ENCODE data around the gene NDUFA12. TPM values are rescaled to one million over a fixed set of nuclear protein-coding genes. Genes with fewer than 3 reads are reported as not detected.

NDUFA12 gene
- total and polyA plus RNA-seq, 8 donors: 20.7 to 68.0 (median 31.1) TPM

- intact Hi-C loops (cut with DNase I): no loop called here
- H3K9me3 ChIP-seq: no peaks in the 10 kb centered on the region
- no peak overlapping the region for H3K4me3 ChIP-seq
- TF ChIP-seq CTCF (IDR thresholded peaks at IDR 0.05): no peak
- DNase-seq (no peak), FAIRE-seq (no peak), ATAC-seq (no peak)
- 63 to 74% methylated on average over 1 of the region's 1 CpG for WGBS, 2 donors
- H3K4me1 ChIP-seq: no peaks in the 10 kb centered on the region
- H3K27ac ChIP-seq: no peak overlapping the region
- H3K27me3 ChIP-seq: no peaks in the 10 kb centered on the region
- H3K36me3 ChIP-seq: peaks cover 0 to 6% (median 0%) of the 10 kb centered on the region in 3 donors
Observed at GRCh38 chr12:95017482-95017881, 14.0 kb upstream of the NDUFA12 start.

- FAIRE-seq (no peak), DNase-seq (no peak), ATAC-seq (no peak)
- WGBS, 2 donors: 97 to 98% methylated on average over 2 of the region's 2 CpGs
- Histone ChIP-seq H3K27me3 (no peaks in the 10 kb centered on the region), H3K4me1 (no peaks in the 10 kb centered on the region), H3K4me3 (no peak overlapping the region), H3K9me3 (no peaks in the 10 kb centered on the region), H3K27ac (no peak overlapping the region), H3K36me3 (no peaks in the 10 kb centered on the region)
- intact Hi-C loops (cut with DNase I): no loop called here
- TF ChIP-seq CTCF (IDR thresholded peaks at IDR 0.05): no peak
Observed at GRCh38 chr12:95016120-95016519, 12.6 kb upstream of the NDUFA12 start.

- Histone ChIP-seq H3K27ac (no peak overlapping the region), H3K9me3 (no peaks in the 10 kb centered on the region), H3K4me3 (no peak overlapping the region), H3K27me3 (no peaks in the 10 kb centered on the region), H3K4me1 (no peaks in the 10 kb centered on the region), H3K36me3 (no peaks in the 10 kb centered on the region)
- intact Hi-C loops (cut with DNase I): no loop called here
- no peak for ATAC-seq
- TF ChIP-seq CTCF (IDR thresholded peaks at IDR 0.05): no peak
- no peak for DNase-seq
- no peak for FAIRE-seq
Observed at GRCh38 chr12:95014554-95014953, 11.1 kb upstream of the NDUFA12 start.

- no peak for ATAC-seq
- Histone ChIP-seq H3K9me3 (no peaks in the 10 kb centered on the region), H3K27ac (no peak overlapping the region), H3K4me1 (peaks cover 0 to 9% (median 0%) of the 10 kb centered on the region in 3 donors), H3K36me3 (no peaks in the 10 kb centered on the region), H3K4me3 (no peak overlapping the region), H3K27me3 (no peaks in the 10 kb centered on the region)
- no peak for TF ChIP-seq CTCF (IDR thresholded peaks at IDR 0.05)
- no peak for DNase-seq
- intact Hi-C loops (cut with DNase I): no loop called here
- WGBS, 2 donors: 84 to 91% methylated on average over 4 of the region's 4 CpGs
- FAIRE-seq: no peak
Observed at GRCh38 chr12:95006206-95006605, 2.7 kb upstream of the NDUFA12 start.

GRCh38 chr12:95004610-95005009, 1.1 kb upstream of the NDUFA12 start:
- Histone ChIP-seq H3K9me3 (no peaks in the 10 kb centered on the region), H3K27me3 (no peaks in the 10 kb centered on the region), H3K4me3 (no peak overlapping the region), H3K27ac (no peak overlapping the region), H3K36me3 (peaks cover 0 to 4% (median 0%) of the 10 kb centered on the region in 3 donors), H3K4me1 (peaks cover 0 to 14% (median 0%) of the 10 kb centered on the region in 3 donors)
- TF ChIP-seq CTCF (IDR thresholded peaks at IDR 0.05): no peak
- ATAC-seq (no peak), DNase-seq (no peak), FAIRE-seq (no peak)
- 94 to 95% methylated on average over 2 of the region's 2 CpGs for WGBS, 2 donors
- intact Hi-C loops (cut with DNase I): no loop called here
